Measurements from ENCODE around the gene CLDN6.

CLDN6 gene

DNA sequence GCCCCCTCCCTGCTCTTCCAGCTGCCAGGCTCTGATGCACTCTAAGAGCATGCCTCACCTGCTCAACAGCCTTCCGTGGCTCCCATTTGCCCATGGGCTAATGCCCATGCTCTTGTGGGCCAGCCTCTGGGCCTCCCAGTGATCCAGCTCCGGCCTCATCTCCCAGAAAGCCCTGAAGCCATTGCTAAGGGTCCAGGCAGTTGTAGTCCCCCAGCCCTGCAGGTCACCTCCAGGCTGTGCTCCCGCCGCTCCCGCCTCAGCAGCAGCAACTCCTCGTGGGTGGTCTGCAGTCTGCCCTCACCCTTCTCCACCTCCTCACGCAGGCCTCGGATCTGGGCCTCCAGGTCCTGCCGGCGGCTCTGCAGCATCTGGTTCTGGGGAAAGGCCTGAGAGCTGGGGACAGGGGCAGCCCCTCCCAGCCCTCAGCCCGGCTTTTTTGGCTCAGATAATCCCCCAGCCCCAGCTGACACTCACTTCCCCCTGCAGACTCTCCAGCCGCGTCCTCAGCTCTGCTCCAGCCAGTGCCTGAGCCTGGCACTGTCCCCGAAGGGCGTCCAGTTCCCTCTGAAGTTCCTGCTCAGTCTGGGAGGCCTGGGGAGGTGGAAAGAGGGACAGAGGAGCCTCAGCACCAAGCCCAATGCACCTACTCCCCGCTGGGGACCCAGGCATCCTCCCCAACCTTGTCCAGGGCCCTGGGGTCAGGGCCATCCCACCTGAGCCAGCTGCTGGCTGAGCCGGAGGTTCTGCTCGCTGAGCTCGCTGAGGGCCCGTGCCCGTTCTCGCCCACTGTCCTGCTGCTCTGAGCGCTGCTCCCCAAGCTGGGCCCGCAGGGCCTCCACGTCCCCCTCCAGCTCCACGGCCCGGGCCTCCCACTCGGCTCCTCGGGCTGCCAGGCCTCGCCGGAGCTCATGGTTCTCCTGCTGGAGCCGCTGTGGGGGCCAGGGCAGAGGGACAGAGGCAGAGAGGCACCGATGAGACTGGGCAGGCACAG lies 12.5 kb upstream of the CLDN6 start:
- no peak for DNase-seq (ENCODE audit: extremely low read depth, insufficient read length)
- Histone ChIP-seq H3K27me3 (replicated peaks; ENCODE audit: control insufficient read depth, insufficient read depth, low read length) (peaks cover 7% of the 10 kb centered on the region), H3K36me3 (ENCODE audit: control insufficient read depth, insufficient read depth, low read length) (peaks cover 15% of the 10 kb centered on the region), H3K4me3 (replicated peaks; ENCODE audit: low read depth, low read length) (no peak overlapping the region)
- TF ChIP-seq CTCF (IDR thresholded peaks at IDR 0.05; ENCODE audit: insufficient read depth, low read length, poor library complexity, severe bottlenecking) = no peak

GRCh38 chr16:3029491-3030221 lies 11.7 kb upstream of the CLDN6 start:
- Histone ChIP-seq H3K27me3 (replicated peaks; ENCODE audit: control insufficient read depth, insufficient read depth, low read length) (peaks cover 6% of the 10 kb centered on the region), H3K4me3 (replicated peaks; ENCODE audit: low read depth, low read length) (no peak overlapping the region), H3K36me3 (ENCODE audit: control insufficient read depth, insufficient read depth, low read length) (peaks cover 15% of the 10 kb centered on the region)
- TF ChIP-seq CTCF (IDR thresholded peaks at IDR 0.05; ENCODE audit: insufficient read depth, low read length, poor library complexity, severe bottlenecking) = no peak
- peak; percentile 59 for DNase-seq (ENCODE audit: extremely low read depth, insufficient read length)

- Histone ChIP-seq H3K27me3 (replicated peaks; ENCODE audit: control insufficient read depth, insufficient read depth, low read length) (peaks cover 6% of the 10 kb centered on the region), H3K36me3 (ENCODE audit: control insufficient read depth, insufficient read depth, low read length) (peaks cover 15% of the 10 kb centered on the region), H3K4me3 (replicated peaks; ENCODE audit: low read depth, low read length) (no peak overlapping the region)
- no peak for DNase-seq (ENCODE audit: extremely low read depth, insufficient read length)
- TF ChIP-seq CTCF (IDR thresholded peaks at IDR 0.05; ENCODE audit: insufficient read depth, low read length, poor library complexity, severe bottlenecking) = no peak
Measured at GRCh38 chr16:3028716-3029319, 10.8 kb upstream of the CLDN6 start.

DNA sequence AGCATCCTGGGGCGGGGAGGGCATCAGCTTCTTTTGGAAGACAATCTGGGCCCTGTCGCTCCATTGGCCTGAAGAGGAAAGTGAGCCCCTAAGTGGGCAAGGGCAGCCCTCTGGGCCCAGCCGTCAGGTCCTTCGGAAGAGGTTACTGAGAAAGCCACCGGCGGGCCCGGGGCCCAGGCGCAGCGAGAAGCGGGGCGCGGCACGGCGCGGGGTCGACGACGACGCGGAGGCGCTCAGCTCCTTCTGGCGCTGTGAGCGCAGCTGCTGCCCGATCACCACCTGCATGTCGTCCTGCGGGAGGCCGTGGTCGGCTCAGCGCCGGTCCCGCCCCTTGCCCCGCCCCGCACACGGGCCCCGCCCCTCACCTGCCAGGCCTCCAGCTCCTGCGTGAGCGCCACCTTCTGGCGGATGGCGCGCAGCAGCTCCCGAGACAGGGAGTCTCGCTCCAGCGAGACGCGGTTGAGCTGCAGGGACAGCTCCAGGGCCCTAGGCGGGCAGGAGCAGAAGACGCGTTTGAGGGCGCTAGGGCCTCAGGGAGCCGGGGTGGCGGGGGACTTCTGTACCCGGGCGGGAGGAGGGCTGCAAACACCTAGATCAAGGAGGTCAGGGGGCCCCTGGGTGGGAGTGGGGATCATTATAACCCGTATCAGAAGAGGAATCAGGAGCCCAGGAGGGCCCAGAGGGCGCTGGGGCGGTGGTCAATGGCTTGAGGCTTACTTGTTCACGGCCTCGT lies 10.2 kb upstream of the CLDN6 start:
- peaks cover 15% of the 10 kb centered on the region for H3K36me3 ChIP-seq (ENCODE audit: control insufficient read depth, insufficient read depth, low read length)
- no peak overlapping the region for H3K4me3 ChIP-seq (replicated peaks; ENCODE audit: low read depth, low read length)
- peak; percentile 87 for TF ChIP-seq CTCF (IDR thresholded peaks at IDR 0.05; ENCODE audit: insufficient read depth, low read length, poor library complexity, severe bottlenecking)
- DNase-seq (ENCODE audit: extremely low read depth, insufficient read length) = peak; percentile 87
- H3K27me3 ChIP-seq (replicated peaks; ENCODE audit: control insufficient read depth, insufficient read depth, low read length) = peaks cover 6% of the 10 kb centered on the region

DNA sequence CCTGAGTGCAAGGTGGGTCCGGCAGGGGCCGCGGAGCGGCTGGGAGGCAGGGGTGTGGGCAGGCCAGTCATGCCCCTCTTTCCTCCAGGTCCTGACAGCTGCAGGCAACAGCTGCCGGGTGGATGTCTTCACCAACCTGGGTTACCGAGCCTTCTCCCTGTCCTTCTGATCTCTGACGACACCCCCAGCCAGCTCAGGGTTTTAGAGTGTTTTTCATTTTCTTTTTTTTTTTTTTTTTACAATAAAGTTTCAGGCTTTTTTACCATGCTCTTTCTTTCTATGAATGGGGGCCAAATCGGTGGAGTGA lies 9.5 kb upstream of the CLDN6 start:
- peaks cover 15% of the 10 kb centered on the region for H3K36me3 ChIP-seq (ENCODE audit: control insufficient read depth, insufficient read depth, low read length)
- H3K27me3 ChIP-seq (replicated peaks; ENCODE audit: control insufficient read depth, insufficient read depth, low read length) = peaks cover 5% of the 10 kb centered on the region
- H3K4me3 ChIP-seq (replicated peaks; ENCODE audit: low read depth, low read length) = no peak overlapping the region
- no peak for DNase-seq (ENCODE audit: extremely low read depth, insufficient read length)
- TF ChIP-seq CTCF (IDR thresholded peaks at IDR 0.05; ENCODE audit: insufficient read depth, low read length, poor library complexity, severe bottlenecking) = no peak

All from GM06990 (cell line).